Pancreas (tissue), 10 donors: Measurements from ENCODE around the gene CCDC30. TPM values are rescaled to one million over a fixed set of nuclear protein-coding genes. Genes with fewer than 3 reads are reported as not detected.

ENCODE experiments used
- ATAC-seq, 4 donors: fragments of 200-7000 bp; cut with Tn5 transposase; one replicate each; pipeline versions ENCODE4 v1.8.0 to v1.9.1; 2020; ENCODE audit warnings: mild to moderate bottlenecking in 4 of 4, moderate library complexity in 4 of 4
- DNase-seq, 6 donors: peaks; one replicate each; pipeline ENCODE4 v3.0.0-alpha.2; 2020
- FAIRE-seq: peaks from 2 replicates; lab custom pipeline; 2012; peaks lifted over from hg19 to GRCh38; lab: Jason Lieb, UNC
- H3K27ac ChIP-seq, 4 donors: fragments of 200-600 bp; sonication (generic); 1 replicate in 3 of 4; 2 replicates in 1 of 4; pipeline versions ENCODE4 v1.5.0 to v1.8.0; 2020
- H3K27me3 ChIP-seq, 4 donors: fragments of 200-600 bp; one replicate each; pipeline ENCODE4 v1.8.0; 2021
- H3K36me3 ChIP-seq, 3 donors: fragments of 200-600 bp; sonication (generic) in 1 of 3; one replicate each; pipeline versions ENCODE4 v1.5.0 to v1.8.0; 2020 to 2021
- H3K4me1 ChIP-seq, 3 donors: fragments of 200-600 bp; one replicate each; pipeline ENCODE4 v1.8.0; 2021
- H3K4me3 ChIP-seq, 4 donors: fragments of 200-600 bp; sonication (generic) in 2 of 4; one replicate each; pipeline versions ENCODE4 v1.5.0 to v1.8.0; 2020 to 2021
- H3K9me3 ChIP-seq, 4 donors: fragments of 200-600 bp; one replicate each; pipeline ENCODE4 v1.8.0; 2021
- WGBS, 2 donors: extraction: QIAGEN DNeasy Blood & Tissue Kit; methylation state at CpG; one replicate each; pipeline ENCODE4 v1.1.7; 2013; 5-methylcytosine and 5-hydroxymethylcytosine counted together
- intact Hi-C, 3 donors: fragments of 100-400 bp; cut with DNase I; formaldehyde crosslinking; loops; one replicate each; pipeline versions ENCODE4 v1.11.1 to v1.14.2; 2022
- polyA plus RNA-seq, 2 donors: library from polyadenylated mRNA; stranded (reverse); fragments of 200-250 nt; gene quantifications; one replicate each; pipeline ENCODE4 v1.2.3, GENCODE V29; 2013
- total RNA-seq, 6 donors: library from RNA; stranded (reverse); fragmentation: NEBNext Ultra II Directional in 4 of 6; extraction: Animal tissue kit (Norgen Biotek cat#: 25700) in 4 of 6; gene quantifications; one replicate each; pipeline versions ENCODE4 v1.2.1 to v1.2.4, GENCODE V29; 2021 to 2023
- TF ChIP-seq, protein P1 (sequence below), 4 donors: fragments of 200-600 bp; sonication (generic) in 3 of 4; IDR thresholded peaks; one replicate each; pipeline versions ENCODE4 v1.5.0 to v1.8.0; 2021; ENCODE audit warnings: antibody characterized with exemption in 4 of 4
- donor health status: healthy with polysubstance abuse.
- donor health status: DM: no; HTN: no; CAD: no; lungs with moderate emphysema.
- donor health status: DM: no; HTN: no; CAD: no.
- donor health status: control.
- donor health status: control.
- donor health status: Bipolar disorder and iron deficiency.
- donor health status: DM: yes; HTN: yes; CAD: no.
- donor health status: DM: no; HTN: no; CAD: no.
- donor health status: DM: no; HTN: no; CAD: no.
- donor health status: DM: yes; HTN: yes; CAD: no.

CCDC30 gene
- total and polyA plus RNA-seq, 8 donors = 2.0 to 5.6 (median 3.0) TPM

- no peaks in the 10 kb centered on the region for H3K27me3 ChIP-seq
- intact Hi-C loops = no loop called here
- H3K27ac ChIP-seq = no peak overlapping the region
- ATAC-seq (no peak), FAIRE-seq (no peak), DNase-seq (no peak)
- no peak overlapping the region for H3K4me3 ChIP-seq
- WGBS, 2 donors = 90 to 94% methylated on average over 4 of the region's 4 CpGs
- H3K4me1 ChIP-seq = no peaks in the 10 kb centered on the region
- no peaks in the 10 kb centered on the region for H3K36me3 ChIP-seq
- TF ChIP-seq, protein P1, sequence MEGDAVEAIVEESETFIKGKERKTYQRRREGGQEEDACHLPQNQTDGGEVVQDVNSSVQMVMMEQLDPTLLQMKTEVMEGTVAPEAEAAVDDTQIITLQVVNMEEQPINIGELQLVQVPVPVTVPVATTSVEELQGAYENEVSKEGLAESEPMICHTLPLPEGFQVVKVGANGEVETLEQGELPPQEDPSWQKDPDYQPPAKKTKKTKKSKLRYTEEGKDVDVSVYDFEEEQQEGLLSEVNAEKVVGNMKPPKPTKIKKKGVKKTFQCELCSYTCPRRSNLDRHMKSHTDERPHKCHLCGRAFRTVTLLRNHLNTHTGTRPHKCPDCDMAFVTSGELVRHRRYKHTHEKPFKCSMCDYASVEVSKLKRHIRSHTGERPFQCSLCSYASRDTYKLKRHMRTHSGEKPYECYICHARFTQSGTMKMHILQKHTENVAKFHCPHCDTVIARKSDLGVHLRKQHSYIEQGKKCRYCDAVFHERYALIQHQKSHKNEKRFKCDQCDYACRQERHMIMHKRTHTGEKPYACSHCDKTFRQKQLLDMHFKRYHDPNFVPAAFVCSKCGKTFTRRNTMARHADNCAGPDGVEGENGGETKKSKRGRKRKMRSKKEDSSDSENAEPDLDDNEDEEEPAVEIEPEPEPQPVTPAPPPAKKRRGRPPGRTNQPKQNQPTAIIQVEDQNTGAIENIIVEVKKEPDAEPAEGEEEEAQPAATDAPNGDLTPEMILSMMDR (IDR thresholded peaks at IDR 0.05) = no peak
- no peaks in the 10 kb centered on the region for H3K9me3 ChIP-seq
Measured at GRCh38 chr1:42432714-42433113, 30.4 kb upstream of the CCDC30 start.

DNA sequence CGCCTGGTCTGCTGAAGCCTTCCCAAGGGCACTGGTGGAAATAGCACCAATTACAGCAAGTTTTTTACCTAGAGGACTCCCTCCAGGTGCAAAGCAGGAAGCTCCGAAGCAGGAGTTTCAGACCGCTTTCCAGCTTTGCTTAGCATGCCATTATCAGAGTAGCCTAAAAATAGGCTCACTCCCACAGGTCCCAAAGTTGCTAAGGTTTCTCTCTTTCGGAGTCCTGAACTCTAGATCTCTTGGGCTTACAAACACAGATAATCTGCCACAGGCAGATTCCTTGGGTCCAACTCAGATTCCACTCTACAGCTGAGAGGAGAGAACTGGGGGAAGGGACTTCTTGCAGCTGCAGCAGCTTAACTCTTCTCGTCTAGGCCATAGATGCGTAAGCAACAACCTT lies 29.7 kb upstream of the CCDC30 start:
- no peaks in the 10 kb centered on the region for H3K36me3 ChIP-seq
- H3K4me3 ChIP-seq = no peak overlapping the region
- FAIRE-seq (no peak), ATAC-seq (no peak), DNase-seq (no peak)
- no peak overlapping the region for H3K27ac ChIP-seq
- H3K9me3 ChIP-seq = no peaks in the 10 kb centered on the region
- TF ChIP-seq, protein P1 (IDR thresholded peaks at IDR 0.05) = no peak
- no peaks in the 10 kb centered on the region for H3K4me1 ChIP-seq
- intact Hi-C loops = no loop called here
- no peaks in the 10 kb centered on the region for H3K27me3 ChIP-seq
- WGBS, 2 donors = 92 to 93% methylated on average over 6 of the region's 6 CpGs

- intact Hi-C loops = no loop called here
Measured at GRCh38 chr1:42434340-42434739, 28.7 kb upstream of the CCDC30 start.

DNA sequence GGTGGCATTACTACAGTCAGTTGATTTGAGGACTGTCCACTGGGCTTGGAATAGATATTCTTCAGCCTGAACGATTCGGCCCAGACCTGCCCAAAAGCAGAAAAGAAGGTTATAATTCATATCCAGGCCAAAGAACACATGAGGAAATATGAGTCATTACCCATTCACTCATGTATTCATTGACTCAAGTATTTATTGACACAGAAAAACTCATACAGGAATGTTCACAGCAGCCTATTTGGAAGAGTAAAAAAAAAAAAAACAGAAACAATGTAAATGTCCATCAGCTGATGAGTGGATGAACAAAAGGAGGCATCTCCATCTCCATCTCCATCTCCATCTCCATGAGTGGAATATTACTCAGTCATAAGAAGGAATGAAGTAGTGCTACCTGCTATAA lies 23.1 kb upstream of the CCDC30 start:
- no peak overlapping the region for H3K4me3 ChIP-seq
- H3K4me1 ChIP-seq = no peaks in the 10 kb centered on the region
- no peak overlapping the region for H3K27ac ChIP-seq
- no peaks in the 10 kb centered on the region for H3K9me3 ChIP-seq
- intact Hi-C loops = no loop called here
- no peak for FAIRE-seq
- H3K27me3 ChIP-seq = no peaks in the 10 kb centered on the region
- H3K36me3 ChIP-seq = no peaks in the 10 kb centered on the region
- peak; percentile 28 to 77 (median 52) for ATAC-seq
- DNase-seq = no peak
- TF ChIP-seq, protein P1 (IDR thresholded peaks at IDR 0.05) = no peak
- 46 to 50% methylated on average over 2 of the region's 2 CpGs for WGBS, 2 donors

More at GRCh38 chr1:42434340-42434739, 28.7 kb upstream of the CCDC30 start:
- FAIRE-seq (no peak), DNase-seq (no peak), ATAC-seq (no peak)
- H3K27me3 ChIP-seq = no peaks in the 10 kb centered on the region
- H3K9me3 ChIP-seq = no peaks in the 10 kb centered on the region
- WGBS, 2 donors = 90 to 92% methylated on average over 4 of the region's 4 CpGs
- H3K4me3 ChIP-seq = no peak overlapping the region
- no peaks in the 10 kb centered on the region for H3K4me1 ChIP-seq
- TF ChIP-seq, protein P1 (IDR thresholded peaks at IDR 0.05) = no peak
- H3K36me3 ChIP-seq = no peaks in the 10 kb centered on the region
- no peak overlapping the region for H3K27ac ChIP-seq

DNA sequence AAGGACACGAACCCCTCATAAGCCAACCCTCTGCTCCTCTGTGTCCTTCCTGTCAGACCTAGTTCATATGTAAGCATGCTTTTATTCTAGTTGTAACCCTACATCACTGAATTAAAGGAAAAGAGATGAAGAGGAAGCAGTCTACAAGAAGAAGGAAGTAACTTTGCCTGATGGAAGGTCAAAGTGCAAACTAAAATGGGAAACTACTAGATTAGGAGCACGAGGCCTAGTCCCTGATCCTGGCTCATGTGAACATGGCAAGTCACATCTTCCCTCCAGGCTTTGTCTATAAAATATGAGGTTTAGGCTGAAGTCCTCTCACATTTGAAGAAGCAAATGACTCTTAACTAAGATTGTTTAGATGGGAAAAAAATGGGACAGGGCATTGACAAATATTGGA lies 20.4 kb upstream of the CCDC30 start:
- no peak for ATAC-seq
- no peaks in the 10 kb centered on the region for H3K9me3 ChIP-seq
- H3K27me3 ChIP-seq = no peaks in the 10 kb centered on the region
- 30% methylated on average over 2 of the region's 2 CpGs for WGBS, 2 donors
- DNase-seq = no peak
- no peak overlapping the region for H3K27ac ChIP-seq
- TF ChIP-seq, protein P1 (IDR thresholded peaks at IDR 0.05) = no peak
- no peak overlapping the region for H3K4me3 ChIP-seq
- no peaks in the 10 kb centered on the region for H3K4me1 ChIP-seq
- intact Hi-C loops = no loop called here
- no peak for FAIRE-seq
- H3K36me3 ChIP-seq = no peaks in the 10 kb centered on the region
